GM10266 (cell line): Measurements from ENCODE around the gene ARFIP1.
"Not testable (repeated sequence)": the region's sequence is repeated elsewhere in the genome, so short reads cannot be mapped to it uniquely, and the experiment has no call there.

Experiments
- DNase-seq: peaks from one replicate; pipeline ENCODE4 v3.0.0; 2012; ENCODE audit errors: extremely low spot score
- TF ChIP-seq, protein P1 (sequence below): IDR thresholded peaks from 2 replicates; pipeline ENCODE4 v1.5.1; 2012; ENCODE audit warnings: mild to moderate bottlenecking, low read depth; ENCODE audit not compliant: control insufficient read depth, insufficient read depth; ENCODE audit errors: missing control alignments

The ARFIP1 gene

DNA sequence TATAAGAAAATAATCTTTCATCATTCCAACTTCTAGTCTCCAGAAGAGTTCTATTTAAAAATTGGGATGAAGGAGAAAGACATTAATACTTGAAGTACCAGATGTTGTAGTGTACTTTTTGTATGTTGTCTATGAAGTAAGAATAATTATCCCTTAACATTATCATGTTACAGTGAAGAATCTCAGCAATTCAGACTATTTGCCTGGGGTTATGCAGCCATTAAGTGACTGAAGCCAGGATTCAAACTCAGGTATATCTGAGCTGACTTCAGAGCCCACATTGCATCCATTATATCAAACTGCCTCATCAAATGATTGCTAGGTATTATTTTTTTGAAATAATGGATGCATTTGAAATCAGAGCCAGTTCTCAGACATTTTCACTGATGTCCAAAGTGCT, 80.3 kb downstream of the ARFIP1 start:
- TF ChIP-seq, protein P1, sequence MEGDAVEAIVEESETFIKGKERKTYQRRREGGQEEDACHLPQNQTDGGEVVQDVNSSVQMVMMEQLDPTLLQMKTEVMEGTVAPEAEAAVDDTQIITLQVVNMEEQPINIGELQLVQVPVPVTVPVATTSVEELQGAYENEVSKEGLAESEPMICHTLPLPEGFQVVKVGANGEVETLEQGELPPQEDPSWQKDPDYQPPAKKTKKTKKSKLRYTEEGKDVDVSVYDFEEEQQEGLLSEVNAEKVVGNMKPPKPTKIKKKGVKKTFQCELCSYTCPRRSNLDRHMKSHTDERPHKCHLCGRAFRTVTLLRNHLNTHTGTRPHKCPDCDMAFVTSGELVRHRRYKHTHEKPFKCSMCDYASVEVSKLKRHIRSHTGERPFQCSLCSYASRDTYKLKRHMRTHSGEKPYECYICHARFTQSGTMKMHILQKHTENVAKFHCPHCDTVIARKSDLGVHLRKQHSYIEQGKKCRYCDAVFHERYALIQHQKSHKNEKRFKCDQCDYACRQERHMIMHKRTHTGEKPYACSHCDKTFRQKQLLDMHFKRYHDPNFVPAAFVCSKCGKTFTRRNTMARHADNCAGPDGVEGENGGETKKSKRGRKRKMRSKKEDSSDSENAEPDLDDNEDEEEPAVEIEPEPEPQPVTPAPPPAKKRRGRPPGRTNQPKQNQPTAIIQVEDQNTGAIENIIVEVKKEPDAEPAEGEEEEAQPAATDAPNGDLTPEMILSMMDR: no peak
- no peak for DNase-seq

DNA sequence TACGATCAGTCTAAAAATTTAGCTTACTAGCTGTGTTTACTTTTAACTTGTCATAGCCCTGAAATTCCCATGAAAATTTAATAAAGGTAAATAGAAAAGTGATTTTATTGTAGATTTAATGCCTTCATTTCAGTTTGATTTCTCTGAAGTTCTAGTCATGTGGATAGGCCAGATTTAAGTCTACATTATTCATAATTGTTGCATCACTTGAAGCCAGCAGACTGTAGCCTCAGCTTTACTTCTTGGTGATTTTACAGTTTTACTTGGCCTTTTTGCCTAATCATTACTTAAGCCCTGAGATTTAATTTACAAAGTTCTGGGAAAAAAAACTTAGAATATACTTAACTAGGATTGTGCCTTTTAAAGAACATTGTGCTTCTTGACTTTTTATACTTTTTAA, 82.9 kb downstream of the ARFIP1 start:
- TF ChIP-seq, protein P1: no peak
- DNase-seq: no peak

DNA sequence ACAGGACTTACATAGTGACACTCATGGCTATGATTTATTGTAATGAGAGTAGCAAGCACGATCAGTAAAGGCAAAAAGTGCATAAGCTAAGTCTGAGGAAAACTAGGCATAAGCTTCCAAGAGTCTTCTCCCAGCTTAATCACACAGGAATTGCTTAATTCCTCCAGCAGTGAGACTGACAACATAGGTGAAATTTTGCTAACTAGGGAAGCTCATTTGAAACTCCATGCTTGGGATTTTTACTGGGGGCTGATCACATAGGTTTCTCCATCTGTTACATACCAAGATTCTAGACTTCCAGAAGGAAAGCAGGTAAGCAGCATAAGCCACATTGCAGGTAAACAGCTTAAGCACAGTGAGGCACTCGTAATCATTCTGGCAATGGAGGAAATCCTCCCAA, 84.6 kb downstream of the ARFIP1 start:
- TF ChIP-seq, protein P1: no peak
- DNase-seq: no peak

DNA sequence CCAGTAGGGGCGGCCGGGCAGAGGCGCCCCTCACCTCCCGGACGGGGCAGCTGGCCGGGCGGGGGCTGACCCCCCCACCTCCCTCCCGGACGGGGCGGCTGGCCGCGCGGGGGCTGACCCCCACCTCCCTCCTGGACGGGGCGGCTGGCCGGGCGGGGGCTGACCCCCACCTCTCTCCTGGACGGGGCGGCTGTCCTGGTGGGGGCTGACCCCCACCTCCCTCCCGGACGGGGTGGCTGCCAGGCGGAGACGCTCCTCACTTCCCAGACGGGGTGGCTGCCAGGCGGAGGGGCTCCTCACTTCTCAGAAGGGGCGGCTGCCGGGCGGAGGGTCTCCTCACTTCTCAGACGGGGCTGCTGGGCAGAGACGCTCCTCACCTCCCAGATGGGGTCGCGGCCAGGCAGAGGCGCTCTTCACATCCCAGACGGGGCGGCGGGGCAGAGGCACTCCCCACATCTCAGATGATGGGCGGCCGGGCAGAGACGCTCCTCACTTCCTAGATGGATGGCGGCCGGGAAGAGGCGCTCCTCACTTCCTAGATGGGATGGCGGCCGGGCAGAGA, 86.8 kb downstream of the ARFIP1 start:
- not testable (repeated sequence) for DNase-seq

DNA sequence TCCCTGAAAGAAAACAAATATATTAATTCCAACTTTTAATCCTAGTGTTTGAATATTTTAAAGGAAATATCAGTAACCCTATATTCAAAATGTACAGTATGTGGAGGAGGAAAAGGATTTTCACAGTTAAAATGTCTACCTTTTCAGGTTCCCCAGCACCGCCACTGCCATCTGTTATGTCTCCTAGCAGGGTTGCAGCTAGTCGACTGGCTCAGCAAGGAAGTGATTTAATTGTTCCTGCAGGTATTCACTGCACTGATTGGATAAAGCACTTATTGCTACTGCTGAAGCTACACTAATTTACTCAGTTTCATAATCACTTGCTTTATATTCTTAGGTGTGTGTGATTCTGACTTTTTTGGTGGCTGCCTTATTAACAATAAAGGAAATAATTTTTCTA, 90.9 kb downstream of the ARFIP1 start:
- no peak for DNase-seq
- TF ChIP-seq, protein P1: no peak

DNA sequence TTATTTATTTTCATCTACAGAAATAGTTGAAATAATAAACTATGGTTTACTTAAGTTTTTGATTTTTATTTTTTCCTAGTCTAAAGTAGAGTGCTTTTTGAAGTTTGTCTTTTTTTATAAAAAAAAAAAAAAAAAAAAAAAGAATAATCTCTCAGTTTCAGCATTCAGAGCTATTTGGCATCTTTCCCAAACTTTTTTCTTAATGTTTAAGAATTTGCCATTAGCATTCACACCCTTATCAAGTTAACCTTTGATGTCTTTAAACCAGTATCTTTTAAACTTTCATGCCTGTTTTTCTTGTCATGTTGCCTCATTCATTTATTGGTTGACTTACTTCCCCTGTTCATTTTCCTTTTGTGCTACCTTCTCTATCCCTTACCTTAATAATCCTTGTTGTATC, 95.5 kb downstream of the ARFIP1 start:
- TF ChIP-seq, protein P1: no peak

DNA sequence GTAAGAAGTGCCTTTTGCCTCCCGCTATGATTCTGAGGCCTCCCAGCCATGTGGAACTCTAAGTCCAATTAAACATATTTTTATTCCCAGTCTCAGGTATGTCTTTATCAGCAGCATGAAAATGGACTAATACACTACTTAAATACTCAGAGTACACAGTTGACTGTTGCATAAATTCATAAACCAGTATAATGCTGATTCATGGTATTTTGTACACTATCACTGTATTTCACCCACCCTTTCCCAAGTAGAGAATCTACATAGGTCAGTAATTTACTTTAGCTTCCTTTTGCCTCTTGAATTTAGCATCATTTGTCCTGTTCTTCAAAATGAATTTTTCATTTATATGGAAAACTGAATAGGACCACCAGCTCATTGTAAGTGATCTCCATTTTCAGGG, 98.1 kb downstream of the ARFIP1 start:
- TF ChIP-seq, protein P1: no peak
- no peak for DNase-seq

More for the DNA sequence above, 95.5 kb downstream of the ARFIP1 start:
- DNase-seq: no peak

DNA sequence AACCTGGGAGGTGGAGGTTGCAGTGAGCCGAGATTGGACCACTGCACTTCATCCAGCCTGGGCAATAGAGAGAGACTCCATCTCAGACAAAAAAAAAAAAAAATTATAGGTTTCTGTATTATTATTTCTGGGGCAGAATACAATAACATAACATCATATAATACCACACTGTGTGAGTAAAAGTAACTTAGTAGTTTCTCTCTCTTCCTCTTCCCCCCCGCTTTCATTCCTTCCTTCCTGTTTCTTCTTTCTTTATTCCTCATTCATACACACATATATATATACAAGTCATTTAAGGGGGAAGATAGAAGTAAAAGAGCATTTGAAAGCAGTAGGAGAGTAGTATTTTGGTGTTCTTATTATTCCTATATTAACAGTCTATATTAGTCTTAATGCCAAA, 100.5 kb downstream of the ARFIP1 start:
- TF ChIP-seq, protein P1: no peak
- DNase-seq: no peak
